Raji (cell line): ENCODE data around the gene POLR3B.

Experiments used
- POLR2A ChIP-seq: IDR thresholded peaks from 2 replicates; pipeline ENCODE4 v1.6.1; 2011; ENCODE audit warnings: low read depth, low read length, control low read depth; ENCODE audit not compliant: insufficient read depth

The POLR3B gene

DNA sequence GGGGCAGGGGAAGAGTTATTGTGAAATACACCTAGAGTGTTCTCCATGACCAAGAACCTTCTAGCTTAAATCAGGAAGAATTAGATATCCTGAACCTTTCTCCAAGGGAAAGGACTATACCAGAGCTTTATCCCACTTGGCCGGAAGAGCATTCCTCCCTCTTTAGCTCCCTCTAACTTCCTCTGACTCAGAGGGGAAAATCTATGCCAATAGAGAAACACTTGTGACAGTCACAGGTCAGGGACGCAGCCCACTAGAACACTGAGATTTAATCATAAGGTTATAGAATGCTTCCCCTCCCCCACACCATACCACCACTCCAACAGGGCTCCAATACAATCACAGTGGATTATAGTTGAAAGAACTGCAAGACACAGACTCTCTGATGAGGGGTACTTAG is 169.8 kb downstream of the POLR3B start:
- no peak for TF ChIP-seq POLR2A

DNA sequence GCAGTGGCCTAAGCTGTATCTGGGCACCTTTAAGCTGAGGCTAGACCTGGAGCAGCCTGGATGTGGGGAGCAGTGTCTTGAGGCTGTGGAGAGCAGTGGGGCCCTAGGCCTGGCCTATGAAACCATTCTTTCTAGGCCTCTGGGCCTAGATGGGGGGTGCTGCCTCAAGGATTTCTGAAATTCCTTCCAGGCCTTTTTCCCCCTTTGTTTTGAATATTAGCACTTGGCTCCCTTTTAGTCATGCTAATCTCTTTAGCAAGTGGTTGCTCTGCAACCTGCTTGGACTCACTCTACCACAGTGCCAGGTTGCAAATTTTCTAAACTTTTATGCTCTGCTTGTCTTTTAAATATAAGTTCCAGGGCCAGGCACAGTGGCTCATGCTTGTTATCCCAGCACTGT is 183.7 kb downstream of the POLR3B start:
- TF ChIP-seq POLR2A: no peak

DNA sequence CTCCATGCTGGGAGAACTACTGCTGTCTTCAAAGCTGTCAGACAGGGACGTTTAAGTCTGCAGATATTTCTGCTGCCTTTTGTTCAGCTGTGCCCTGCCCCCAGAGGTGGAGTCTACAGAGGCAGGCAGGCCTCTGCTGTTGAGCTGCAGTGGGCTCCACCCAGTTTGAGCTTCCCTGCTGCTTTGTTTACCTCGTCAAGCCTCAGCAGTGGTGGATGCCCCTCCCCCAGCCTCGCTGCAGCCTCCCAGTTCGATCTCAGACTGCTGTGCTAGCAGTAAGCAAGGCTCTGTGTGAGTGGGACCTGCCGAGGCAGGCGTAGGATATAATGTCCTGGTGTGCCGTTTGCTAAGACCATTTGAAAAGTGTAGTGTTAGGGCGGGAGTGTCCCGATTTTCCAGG is 193.9 kb downstream of the POLR3B start:
- no peak for TF ChIP-seq POLR2A

DNA sequence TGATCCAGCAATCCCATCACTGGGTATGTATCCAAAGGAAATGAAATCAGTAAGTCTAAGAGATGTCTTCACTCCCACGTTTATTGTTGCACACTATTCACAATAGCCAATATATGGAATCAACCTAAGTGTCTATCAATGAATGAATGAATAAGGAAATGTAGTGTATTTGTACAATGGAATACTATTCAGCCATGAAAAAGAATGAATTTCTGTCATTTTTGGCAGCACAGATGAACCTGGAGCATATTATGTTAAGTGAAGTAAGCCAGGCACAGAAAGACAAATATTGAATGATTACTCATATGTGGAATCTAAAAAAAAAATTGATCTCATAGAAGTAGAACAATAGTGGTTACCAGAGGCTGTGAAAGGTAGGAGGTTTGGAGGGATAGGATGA is 194.7 kb downstream of the POLR3B start:
- no peak for TF ChIP-seq POLR2A
